Neutrophil (primary cell): ENCODE data around the gene ARHGAP9.
A peak's percentile ranks its signal among the peaks of the same experiment; 100 is the strongest.

Experiments
- H3K27ac ChIP-seq: fragments of 200-600 bp; sonication (generic); 2 replicates; pipeline ENCODE4 v1.5.1; 2016; ENCODE audit warnings: mild to moderate bottlenecking, moderate library complexity
- H3K27me3 ChIP-seq: fragments of 200-600 bp; sonication (generic); 2 replicates; pipeline ENCODE4 v1.6.0; 2016; ENCODE audit warnings: mild to moderate bottlenecking
- H3K36me3 ChIP-seq: fragments of 200-600 bp; sonication (generic); 2 replicates; pipeline ENCODE4 v1.5.1; 2017
- H3K4me1 ChIP-seq, 2 experiments: fragments of 200-600 bp in 1 of 2; sonication (generic) in 1 of 2; 1 replicate in 1 of 2; 2 replicates in 1 of 2; pipeline versions ENCODE4 v1.5.1 to v1.6.1; 2013 to 2016; ENCODE audit warnings: low read depth in 1 of 2, low read length in 1 of 2, mild to moderate bottlenecking in 1 of 2, moderate library complexity in 1 of 2; ENCODE audit not compliant: control insufficient read depth in 1 of 2, insufficient read depth in 1 of 2
- H3K4me3 ChIP-seq, 2 experiments: fragments of 200-600 bp in 1 of 2; sonication (generic) in 1 of 2; 1 replicate in 1 of 2; 2 replicates in 1 of 2; pipeline ENCODE4 v1.5.1; 2013 to 2016; ENCODE audit warnings: low read depth in 1 of 2, low read length in 1 of 2, mild to moderate bottlenecking in 1 of 2, moderate library complexity in 1 of 2
- H3K9me3 ChIP-seq: fragments of 200-600 bp; sonication (generic); 2 replicates; pipeline ENCODE4 v1.5.1; 2016
- CTCF ChIP-seq: fragments of 200-600 bp; sonication (generic); IDR thresholded peaks from 2 replicates; pipeline ENCODE4 v1.5.1; 2016; ENCODE audit warnings: antibody characterized with exemption

ARHGAP9 gene

GRCh38 chr12:57464569-57464968 is 15.1 kb downstream of the ARHGAP9 start:
- Histone ChIP-seq H3K9me3 (no peaks in the 10 kb centered on the region), H3K36me3 (peaks cover 54% of the 10 kb centered on the region), H3K27ac (peak overlapping the region; percentile 99), H3K27me3 (peaks cover 30% of the 10 kb centered on the region), H3K4me3 (no peak overlapping the region), H3K4me1 (peaks cover 60 to 76% of the 10 kb centered on the region in 2 experiments)
- no peak for TF ChIP-seq CTCF

GRCh38 chr12:57462912-57463253 is 16.8 kb downstream of the ARHGAP9 start:
- Histone ChIP-seq H3K27ac (peak overlapping the region; percentile 7), H3K4me3 (peak overlapping the region in 1 of 2 experiments; percentile 55), H3K4me1 (peaks cover 54 to 75% of the 10 kb centered on the region in 2 experiments), H3K36me3 (peaks cover 37% of the 10 kb centered on the region), H3K27me3 (peaks cover 32% of the 10 kb centered on the region), H3K9me3 (no peaks in the 10 kb centered on the region)
- TF ChIP-seq CTCF: peak; percentile 5

- Histone ChIP-seq H3K36me3 (peaks cover 32% of the 10 kb centered on the region), H3K4me3 (peak overlapping the region; percentile 28 to 55), H3K9me3 (no peaks in the 10 kb centered on the region), H3K27ac (peak overlapping the region; percentile 7), H3K4me1 (peaks cover 51 to 72% of the 10 kb centered on the region in 2 experiments), H3K27me3 (peaks cover 32% of the 10 kb centered on the region)
- peak; percentile 93 for TF ChIP-seq CTCF
Observed at GRCh38 chr12:57462251-57462911, 17.3 kb downstream of the ARHGAP9 start.

GRCh38 chr12:57461917-57462250 is 17.8 kb downstream of the ARHGAP9 start:
- Histone ChIP-seq H3K4me1 (peaks cover 51 to 72% of the 10 kb centered on the region in 2 experiments), H3K9me3 (no peaks in the 10 kb centered on the region), H3K4me3 (peak overlapping the region; percentile 28 to 55), H3K27ac (no peak overlapping the region), H3K36me3 (peaks cover 27% of the 10 kb centered on the region), H3K27me3 (peaks cover 36% of the 10 kb centered on the region)
- TF ChIP-seq CTCF: no peak

- Histone ChIP-seq H3K9me3 (no peaks in the 10 kb centered on the region), H3K4me3 (peak overlapping the region; percentile 28 to 55), H3K4me1 (peaks cover 51 to 69% of the 10 kb centered on the region in 2 experiments), H3K36me3 (peaks cover 22% of the 10 kb centered on the region), H3K27ac (no peak overlapping the region), H3K27me3 (peaks cover 41% of the 10 kb centered on the region)
- TF ChIP-seq CTCF: no peak
Observed at GRCh38 chr12:57461276-57461916, 18.3 kb downstream of the ARHGAP9 start.
